Fibroblast of lung (primary cell): Measurements from ENCODE around the gene PPFIBP2.

Source experiments
- CTCF ChIP-seq, 2 donors: IDR thresholded peaks in 1 of 2; conservative IDR thresholded peaks in 1 of 2; 1 replicate in 1 of 2; 2 replicates in 1 of 2; pipeline ENCODE4 v1.5.1; 2011 to 2012; ENCODE audit warnings: low read length in 2 of 2, control low read depth in 1 of 2, inconsistent platforms in 1 of 2, low read depth in 1 of 2, mild to moderate bottlenecking in 1 of 2
- EZH2 ChIP-seq: IDR thresholded peaks from 2 replicates; pipeline ENCODE4 v1.5.1; 2012; ENCODE audit warnings: low read length, control low read depth, mild to moderate bottlenecking; ENCODE audit errors: missing control alignments

- TF ChIP-seq CTCF (conservative IDR thresholded peaks at IDR 0.05 in 1 of 2, IDR thresholded peaks at IDR 0.05 in 1 of 2; ENCODE audit: low read depth in 1 of 2, low read length in 2 of 2), result no peak
- no peak for TF ChIP-seq EZH2
Measured at GRCh38 chr11:7490054-7490453, 23.7 kb upstream of the PPFIBP2 start.
